Stimulated activated naive CD8-positive, alpha-beta T cell treated with anti-CD3 and anti-CD28 coated beads, Interleukin-15, amount 100 ng/mL, for 72 hours (primary cell): ENCODE data around the gene MIR17HG.
"Not testable (repeated sequence)": the region's sequence is repeated elsewhere in the genome, so short reads cannot be mapped to it uniquely, and the experiment has no call there.

Source experiments
- ATAC-seq: fragments of 150-1000 bp; cut with Tn5 transposase; 2 replicates; pipeline ENCODE4 v1.10.0; 2021; ENCODE audit warnings: mild to moderate bottlenecking, moderate library complexity
- DNase-seq, 2 donors: peaks; one replicate each; pipeline ENCODE4 v3.0.0; 2021 to 2022
- H3K27ac Mint-ChIP-seq, 2 donors: one replicate each; pipeline ENCODE4 v1.8.0; 2022; ENCODE audit warnings: mild to moderate bottlenecking in 2 of 2, mixed read lengths in 2 of 2, moderate library complexity in 2 of 2
- H3K27me3 Mint-ChIP-seq: one replicate; pipeline ENCODE4 v1.8.0; 2022; ENCODE audit warnings: mixed read lengths
- H3K4me1 Mint-ChIP-seq: one replicate; pipeline ENCODE4 v1.8.0; 2022; ENCODE audit warnings: mild to moderate bottlenecking, mixed read lengths
- H3K4me3 Mint-ChIP-seq, 2 donors: one replicate each; pipeline ENCODE4 v1.8.0; 2022; ENCODE audit warnings: mild to moderate bottlenecking in 2 of 2, mixed read lengths in 2 of 2, moderate library complexity in 1 of 2
- H3K9me3 Mint-ChIP-seq, 2 donors: one replicate each; pipeline ENCODE4 v1.8.0; 2022; ENCODE audit warnings: mixed read lengths in 2 of 2

The MIR17HG gene

GRCh38 chr13:91347202-91347995, at the start of gene MIR17HG:
Gene MIR17HG, plus strand, starts transcription at chr13:91347687.
- peak; percentile 86 to 90 for DNase-seq
- H3K4me1 Mint-ChIP-seq, result peaks cover 29% of the 10 kb centered on the region
- peak; percentile 68 for ATAC-seq
- H3K27me3 Mint-ChIP-seq, result no peaks in the 10 kb centered on the region
- H3K9me3 Mint-ChIP-seq, result no peaks in the 10 kb centered on the region
- H3K4me3 Mint-ChIP-seq, result peak within 1 kb of the TSS; percentile 97 to 100
- peak within 1 kb of the TSS; percentile 95 to 99 for H3K27ac Mint-ChIP-seq

- Mint-ChIP-seq H3K4me1 (no peaks in the 10 kb centered on the region), H3K27me3 (peaks cover 4% of the 10 kb centered on the region)
- no peak for ATAC-seq
Observed at GRCh38 chr13:91298060-91298459, 49.4 kb upstream of the MIR17HG start.

GRCh38 chr13:91302111-91302510, 45.4 kb upstream of the MIR17HG start:
- no peak for ATAC-seq
- Mint-ChIP-seq H3K4me3 (no peak overlapping the region), H3K27ac (no peak overlapping the region), H3K4me1 (peaks cover 4% of the 10 kb centered on the region), H3K9me3 (no peaks in the 10 kb centered on the region), H3K27me3 (peaks cover 7% of the 10 kb centered on the region)
- DNase-seq, result no peak

More at GRCh38 chr13:91298060-91298459, 49.4 kb upstream of the MIR17HG start:
- Mint-ChIP-seq H3K9me3 (no peaks in the 10 kb centered on the region), H3K4me3 (no peak overlapping the region), H3K27ac (no peak overlapping the region)
- DNase-seq, result no peak

- Mint-ChIP-seq H3K27me3 (peaks cover 7% of the 10 kb centered on the region), H3K9me3 (no peaks in the 10 kb centered on the region), H3K4me1 (peaks cover 4% of the 10 kb centered on the region), H3K27ac (no peak overlapping the region), H3K4me3 (no peak overlapping the region)
- no peak for DNase-seq
- ATAC-seq, result no peak
Observed at GRCh38 chr13:91303031-91303430, 44.5 kb upstream of the MIR17HG start.

GRCh38 chr13:91304741-91305140, 42.7 kb upstream of the MIR17HG start:
- no peak overlapping the region for H3K27ac Mint-ChIP-seq
- DNase-seq (no peak), ATAC-seq (no peak)
- no peaks in the 10 kb centered on the region for H3K9me3 Mint-ChIP-seq
- H3K27me3 Mint-ChIP-seq, result peaks cover 7% of the 10 kb centered on the region
- H3K4me1 Mint-ChIP-seq, result peaks cover 4% of the 10 kb centered on the region
- no peak overlapping the region for H3K4me3 Mint-ChIP-seq

- no peak overlapping the region for H3K4me3 Mint-ChIP-seq
- no peaks in the 10 kb centered on the region for H3K9me3 Mint-ChIP-seq
- ATAC-seq (no peak), DNase-seq (no peak)
- peaks cover 4% of the 10 kb centered on the region for H3K4me1 Mint-ChIP-seq
- peaks cover 7% of the 10 kb centered on the region for H3K27me3 Mint-ChIP-seq
- no peak overlapping the region for H3K27ac Mint-ChIP-seq
Observed at GRCh38 chr13:91305652-91306051, 41.8 kb upstream of the MIR17HG start.

- no peaks in the 10 kb centered on the region for H3K9me3 Mint-ChIP-seq
- no peak overlapping the region for H3K27ac Mint-ChIP-seq
- peaks cover 10% of the 10 kb centered on the region for H3K4me1 Mint-ChIP-seq
- DNase-seq (no peak), ATAC-seq (peak; percentile 64)
- no peak overlapping the region for H3K4me3 Mint-ChIP-seq
- peaks cover 13% of the 10 kb centered on the region for H3K27me3 Mint-ChIP-seq
Observed at GRCh38 chr13:91307887-91308286, 39.6 kb upstream of the MIR17HG start.

GRCh38 chr13:91308299-91308698, 39.2 kb upstream of the MIR17HG start:
- H3K9me3 Mint-ChIP-seq, result no peaks in the 10 kb centered on the region
- H3K27ac Mint-ChIP-seq, result no peak overlapping the region
- no peak overlapping the region for H3K4me3 Mint-ChIP-seq
- peaks cover 12% of the 10 kb centered on the region for H3K27me3 Mint-ChIP-seq
- peak; percentile 41 for ATAC-seq
- peaks cover 15% of the 10 kb centered on the region for H3K4me1 Mint-ChIP-seq
- DNase-seq, result no peak

- H3K27me3 Mint-ChIP-seq, result peaks cover 18% of the 10 kb centered on the region
- peaks cover 18% of the 10 kb centered on the region for H3K4me1 Mint-ChIP-seq
- no peak for ATAC-seq
- H3K4me3 Mint-ChIP-seq, result no peak overlapping the region
- no peak for DNase-seq
- no peak overlapping the region for H3K27ac Mint-ChIP-seq
- no peaks in the 10 kb centered on the region for H3K9me3 Mint-ChIP-seq
Observed at GRCh38 chr13:91311491-91311890, 36.0 kb upstream of the MIR17HG start.

- ATAC-seq (no peak), DNase-seq (no peak)
- Mint-ChIP-seq H3K4me3 (no peak overlapping the region), H3K27me3 (peaks cover 18% of the 10 kb centered on the region), H3K27ac (no peak overlapping the region), H3K4me1 (peaks cover 17% of the 10 kb centered on the region), H3K9me3 (no peaks in the 10 kb centered on the region)
Observed at GRCh38 chr13:91312324-91312723, 35.2 kb upstream of the MIR17HG start.

GRCh38 chr13:91313103-91313502, 34.4 kb upstream of the MIR17HG start:
- Mint-ChIP-seq H3K4me3 (peak overlapping the region; percentile 59 to 63), H3K4me1 (peaks cover 17% of the 10 kb centered on the region)
- peak; percentile 12 to 26 for DNase-seq

GRCh38 chr13:91313581-91313980, 33.9 kb upstream of the MIR17HG start:
- no peak for ATAC-seq
- DNase-seq, result no peak
- Mint-ChIP-seq H3K27me3 (peaks cover 18% of the 10 kb centered on the region), H3K27ac (no peak overlapping the region), H3K9me3 (no peaks in the 10 kb centered on the region), H3K4me3 (peak overlapping the region; percentile 59 to 63), H3K4me1 (peaks cover 17% of the 10 kb centered on the region)

More at GRCh38 chr13:91313103-91313502, 34.4 kb upstream of the MIR17HG start:
- Mint-ChIP-seq H3K27me3 (peaks cover 18% of the 10 kb centered on the region), H3K27ac (no peak overlapping the region), H3K9me3 (no peaks in the 10 kb centered on the region)
- ATAC-seq, result peak; percentile 86

- DNase-seq (no peak), ATAC-seq (no peak)
- Mint-ChIP-seq H3K27me3 (peaks cover 18% of the 10 kb centered on the region), H3K4me3 (no peak overlapping the region), H3K4me1 (peaks cover 17% of the 10 kb centered on the region), H3K27ac (no peak overlapping the region), H3K9me3 (no peaks in the 10 kb centered on the region)
Observed at GRCh38 chr13:91314888-91315287, 32.6 kb upstream of the MIR17HG start.

GRCh38 chr13:91318886-91319285, 28.6 kb upstream of the MIR17HG start:
- no peak for DNase-seq
- Mint-ChIP-seq H3K9me3 (no peaks in the 10 kb centered on the region), H3K27me3 (peaks cover under 1% of the 10 kb centered on the region), H3K27ac (no peak overlapping the region), H3K4me1 (peaks cover 13% of the 10 kb centered on the region), H3K4me3 (no peak overlapping the region)
- no peak for ATAC-seq

GRCh38 chr13:91319996-91320395, 27.5 kb upstream of the MIR17HG start:
- no peak for ATAC-seq
- no peak overlapping the region for H3K27ac Mint-ChIP-seq

GRCh38 chr13:91320990-91321389, 26.5 kb upstream of the MIR17HG start:
- not testable (repeated sequence) for H3K27ac Mint-ChIP-seq, H3K9me3 Mint-ChIP-seq, H3K4me3 Mint-ChIP-seq, DNase-seq, H3K27me3 Mint-ChIP-seq, ATAC-seq
- peaks cover 12% of the 10 kb centered on the region for H3K4me1 Mint-ChIP-seq

More at GRCh38 chr13:91319996-91320395, 27.5 kb upstream of the MIR17HG start:
- no peak for DNase-seq
- Mint-ChIP-seq H3K9me3 (no peaks in the 10 kb centered on the region), H3K4me1 (peaks cover 12% of the 10 kb centered on the region), H3K27me3 (no peaks in the 10 kb centered on the region), H3K4me3 (no peak overlapping the region)
